ENCODE results near the gene CDRT4. TPM values are rescaled to one million over a fixed set of nuclear protein-coding genes. Genes with fewer than 3 reads are reported as not detected.
A peak's percentile ranks its signal among the peaks of the same experiment; 100 is the strongest.

CDRT4 gene
- total RNA-seq, 2 donors from 2014 or later = 1.7 to 4.9 TPM

GRCh38 chr17:15466131-15466530 lies 1.3 kb downstream of the CDRT4 start:
- intact Hi-C loops (cut with DNase I) = no loop called here
- ATAC-seq (no peak), DNase-seq (no peak)

GRCh38 chr17:15465045-15465701 lies 2.2 kb downstream of the CDRT4 start:
- no peak for DNase-seq
- intact Hi-C loops (cut with DNase I) = no loop called here
- ATAC-seq = no peak

GRCh38 chr17:15464231-15464985 lies 3.0 kb downstream of the CDRT4 start:
- no peak for DNase-seq
- ATAC-seq = peak; percentile 29 to 40
- intact Hi-C loops (cut with DNase I) = no loop called here

- DNase-seq = peak; percentile 49
- intact Hi-C loops (cut with DNase I) = no loop called here
These were observed 4.2 kb downstream of the CDRT4 start for GRCh38 chr17:15462976-15463772.

GRCh38 chr17:15457723-15458094 lies 9.7 kb downstream of the CDRT4 start:
- DNase-seq (no peak), ATAC-seq (peak in 1 of 2 donors; percentile 36)
- intact Hi-C loops (cut with DNase I) = no loop called here

More at GRCh38 chr17:15462976-15463772, 4.2 kb downstream of the CDRT4 start:
- peak; percentile 83 to 86 for ATAC-seq

GRCh38 chr17:15456972-15457722 lies 10.3 kb downstream of the CDRT4 start:
- ATAC-seq (peak; percentile 68 to 79), DNase-seq (peak; percentile 53)
- intact Hi-C loops (cut with DNase I) = no loop called here

GRCh38 chr17:15456496-15456895 lies 10.9 kb downstream of the CDRT4 start:
- peak; percentile 19 to 29 for ATAC-seq
- intact Hi-C loops (cut with DNase I) = no loop called here
- DNase-seq = peak; percentile 43

- DNase-seq (no peak), ATAC-seq (no peak)
- intact Hi-C loops (cut with DNase I) = no loop called here
These were observed 13.1 kb downstream of the CDRT4 start for GRCh38 chr17:15454346-15454745.

- ATAC-seq (no peak), DNase-seq (no peak)
- intact Hi-C loops (cut with DNase I) = no loop called here
These were observed 13.6 kb downstream of the CDRT4 start for GRCh38 chr17:15453782-15454181.

- no peak for ATAC-seq
- intact Hi-C loops (cut with DNase I) = no loop called here
- DNase-seq = no peak
These were observed 14.2 kb downstream of the CDRT4 start for GRCh38 chr17:15453246-15453645.

GRCh38 chr17:15452746-15453145 lies 14.7 kb downstream of the CDRT4 start:
- intact Hi-C loops (cut with DNase I) = no loop called here
- no peak for DNase-seq
- no peak for ATAC-seq

GRCh38 chr17:15451680-15452079 lies 15.7 kb downstream of the CDRT4 start:
- intact Hi-C loops (cut with DNase I) = no loop called here
- ATAC-seq (peak; percentile 28 to 34), DNase-seq (no peak)

- ATAC-seq (no peak), DNase-seq (no peak)
- intact Hi-C loops (cut with DNase I) = no loop called here
These were observed 18.9 kb downstream of the CDRT4 start for GRCh38 chr17:15448580-15448956.

GRCh38 chr17:15447928-15448579 lies 19.4 kb downstream of the CDRT4 start:
- ATAC-seq = peak; percentile 19 to 47
- DNase-seq = no peak
- intact Hi-C loops (cut with DNase I) = no loop called here

GRCh38 chr17:15446036-15446435 lies 21.4 kb downstream of the CDRT4 start:
- DNase-seq = no peak
- intact Hi-C loops (cut with DNase I) = no loop called here
- no peak for ATAC-seq

GRCh38 chr17:15444805-15445204 lies 22.6 kb downstream of the CDRT4 start:
- ATAC-seq (no peak), DNase-seq (no peak)
- intact Hi-C loops (cut with DNase I) = no loop called here

GRCh38 chr17:15442311-15443180 lies 24.9 kb downstream of the CDRT4 start:
- no peak for DNase-seq
- intact Hi-C loops (cut with DNase I) = no loop called here
- ATAC-seq = no peak

- DNase-seq (no peak), ATAC-seq (peak; percentile 33 to 87)
- intact Hi-C loops (cut with DNase I) = no loop called here
These were observed 26.1 kb downstream of the CDRT4 start for GRCh38 chr17:15441315-15441714.
